ENCODE measurements around the gene LAMC3.

The LAMC3 gene

DNA sequence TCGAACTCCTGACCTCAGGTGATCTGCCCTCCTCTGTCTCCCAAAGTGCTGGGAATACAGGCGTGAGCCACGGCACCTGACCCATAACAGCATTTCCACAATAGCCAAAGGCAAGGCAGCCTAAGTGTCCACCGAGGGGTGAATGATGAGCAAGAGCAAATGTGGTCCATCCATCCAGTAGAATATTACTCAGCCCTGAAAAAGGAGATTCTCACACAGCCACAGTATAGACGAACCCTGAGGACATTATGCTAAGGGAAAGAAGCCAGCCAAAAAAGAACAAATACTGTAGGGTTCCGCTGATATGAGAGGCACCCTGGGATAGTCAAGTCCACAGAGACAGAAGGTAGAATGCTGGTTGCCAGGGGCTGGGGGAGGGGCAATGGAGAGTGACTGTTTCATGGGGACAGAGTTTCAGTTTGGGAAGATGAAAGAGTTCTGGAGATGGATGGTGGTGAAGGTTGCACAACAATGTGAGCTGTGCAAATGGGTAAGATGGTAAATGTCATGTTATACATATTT, 7.0 kb downstream of the LAMC3 start:
- Histone ChIP-seq H3K27ac (no peak overlapping the region), H3K27me3 (peaks cover 0 to 40% of the 10 kb centered on the region in 2 donors), H3K36me3 (no peaks in the 10 kb centered on the region), H3K9me3 (peaks cover 0 to 9% (median 7%) of the 10 kb centered on the region in 3 donors), H3K4me1 (peaks cover 0 to 8% (median 4%) of the 10 kb centered on the region in 4 donors), H3K4me3 (no peak overlapping the region)
- intact Hi-C loops (cut with DNase I; ENCODE audit: low total_unique reads) = no loop called here
- TF ChIP-seq CTCF (IDR thresholded peaks at IDR 0.05) = no peak
- no peak for DNase-seq

DNA sequence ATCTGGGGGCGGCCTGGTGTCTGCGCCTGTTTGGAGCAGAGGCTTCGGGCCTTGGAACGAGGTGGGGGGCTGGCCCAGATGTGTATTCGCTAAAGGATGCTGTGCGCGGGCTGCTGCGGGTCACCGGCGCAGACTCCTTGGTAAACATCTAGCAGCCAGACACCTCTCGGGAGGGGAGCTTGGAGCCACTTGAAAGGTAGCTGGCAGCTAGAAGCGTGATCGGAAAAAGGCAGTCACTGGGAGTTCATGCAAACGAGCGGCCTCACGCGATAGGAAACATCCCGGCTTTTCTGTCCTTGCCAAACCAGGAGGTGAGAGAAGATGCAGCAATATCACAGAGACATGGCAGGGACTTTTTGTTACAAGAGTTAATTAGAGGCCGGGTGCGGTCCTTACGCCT, 8.1 kb downstream of the LAMC3 start:
- Histone ChIP-seq H3K4me3 (no peak overlapping the region), H3K9me3 (peaks cover 0 to 9% (median 7%) of the 10 kb centered on the region in 3 donors), H3K4me1 (peaks cover 0 to 8% (median 4%) of the 10 kb centered on the region in 4 donors), H3K27me3 (peaks cover 0 to 31% of the 10 kb centered on the region in 2 donors), H3K36me3 (no peaks in the 10 kb centered on the region), H3K27ac (no peak overlapping the region)
- intact Hi-C loops (cut with DNase I; ENCODE audit: low total_unique reads) = no loop called here
- no peak for TF ChIP-seq CTCF (IDR thresholded peaks at IDR 0.05)
- no peak for DNase-seq

- no peak overlapping the region for H3K27ac ChIP-seq
- no peaks in the 10 kb centered on the region for H3K36me3 ChIP-seq
- no peak for TF ChIP-seq CTCF (IDR thresholded peaks at IDR 0.05)
- H3K4me1 ChIP-seq = peaks cover 0 to 8% (median 4%) of the 10 kb centered on the region in 4 donors
- H3K9me3 ChIP-seq = peaks cover 0 to 9% (median 7%) of the 10 kb centered on the region in 3 donors
- no peak overlapping the region for H3K4me3 ChIP-seq
- intact Hi-C loops (cut with DNase I; ENCODE audit: low total_unique reads) = no loop called here
- peaks cover 0 to 17% of the 10 kb centered on the region in 2 donors for H3K27me3 ChIP-seq
- DNase-seq = no peak
These were observed 9.6 kb downstream of the LAMC3 start for GRCh38 chr9:131018621-131019020.

DNA sequence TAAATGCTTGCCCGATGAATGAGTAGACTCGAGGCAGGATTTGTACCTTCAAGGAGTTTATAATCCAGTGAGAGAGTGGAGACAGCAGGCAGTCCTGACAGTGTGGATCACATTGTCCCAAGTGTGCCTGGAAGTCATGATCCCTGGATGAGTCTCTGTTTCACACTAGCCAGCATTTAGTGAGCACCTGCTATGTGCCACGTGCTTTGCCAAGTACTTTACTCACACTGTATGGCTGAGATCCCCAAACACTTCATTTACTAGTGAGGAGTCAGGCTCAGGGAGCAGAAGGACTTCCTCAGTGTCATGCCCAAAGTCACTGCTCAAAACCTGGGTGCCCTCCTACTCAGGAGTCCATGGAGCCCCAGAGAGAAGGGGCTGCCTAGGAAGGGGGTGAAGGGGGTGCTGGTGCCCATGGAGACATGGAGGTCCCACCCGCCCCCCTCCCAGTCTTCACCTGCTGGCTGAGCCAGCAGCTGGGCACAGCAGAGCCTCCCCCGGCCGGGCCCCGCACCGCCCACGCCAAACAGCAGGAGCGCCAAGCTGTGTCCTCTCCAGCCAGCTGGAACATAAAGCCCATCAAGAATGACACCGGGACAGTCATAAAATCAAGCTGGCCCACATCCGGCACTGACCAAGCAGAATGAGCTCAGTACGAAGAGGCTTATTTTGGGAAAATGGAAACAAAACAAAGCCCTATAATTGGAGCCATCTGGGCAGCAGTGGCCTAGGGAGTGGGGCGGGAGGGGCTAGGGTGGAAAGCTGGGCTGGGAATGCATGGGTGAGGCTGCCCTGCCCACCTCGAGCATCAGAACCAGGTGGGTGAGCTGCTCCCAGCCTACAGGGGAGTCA, 10.6 kb downstream of the LAMC3 start:
- no peaks in the 10 kb centered on the region for H3K36me3 ChIP-seq
- no peak for DNase-seq

GRCh38 chr9:131020388-131020787, 11.4 kb downstream of the LAMC3 start:
- Histone ChIP-seq H3K27ac (no peak overlapping the region), H3K4me3 (no peak overlapping the region), H3K9me3 (peaks cover 0 to 9% (median 7%) of the 10 kb centered on the region in 3 donors), H3K36me3 (no peaks in the 10 kb centered on the region), H3K4me1 (peaks cover 0 to 8% (median 4%) of the 10 kb centered on the region in 4 donors), H3K27me3 (peaks cover 0 to 16% of the 10 kb centered on the region in 2 donors)
- TF ChIP-seq CTCF (IDR thresholded peaks at IDR 0.05) = no peak
- DNase-seq = no peak
- intact Hi-C loops (cut with DNase I; ENCODE audit: low total_unique reads) = no loop called here

More for the DNA sequence above, 10.6 kb downstream of the LAMC3 start:
- peak overlapping the region in 1 of 2 donors; percentile 43 for H3K27ac ChIP-seq
- H3K4me1 ChIP-seq = peaks cover 0 to 8% (median 4%) of the 10 kb centered on the region in 4 donors
- H3K9me3 ChIP-seq = peaks cover 0 to 9% (median 7%) of the 10 kb centered on the region in 3 donors
- H3K4me3 ChIP-seq = no peak overlapping the region
- TF ChIP-seq CTCF (IDR thresholded peaks at IDR 0.05) = no peak
- intact Hi-C loops (cut with DNase I; ENCODE audit: low total_unique reads) = no loop called here
- peaks cover 0 to 16% of the 10 kb centered on the region in 2 donors for H3K27me3 ChIP-seq

Measured in tibial artery (tissue), 4 donors.